ENCODE data around the gene ACRBP.

Gene ACRBP

GRCh38 chr12:6647083-6647604 lies at the start of gene ACRBP:
ACRBP (minus strand) TSS chr12:6647432; CDS start chr12:6647366, 66 bp downstream.
- DNase-seq = no peak

DNA sequence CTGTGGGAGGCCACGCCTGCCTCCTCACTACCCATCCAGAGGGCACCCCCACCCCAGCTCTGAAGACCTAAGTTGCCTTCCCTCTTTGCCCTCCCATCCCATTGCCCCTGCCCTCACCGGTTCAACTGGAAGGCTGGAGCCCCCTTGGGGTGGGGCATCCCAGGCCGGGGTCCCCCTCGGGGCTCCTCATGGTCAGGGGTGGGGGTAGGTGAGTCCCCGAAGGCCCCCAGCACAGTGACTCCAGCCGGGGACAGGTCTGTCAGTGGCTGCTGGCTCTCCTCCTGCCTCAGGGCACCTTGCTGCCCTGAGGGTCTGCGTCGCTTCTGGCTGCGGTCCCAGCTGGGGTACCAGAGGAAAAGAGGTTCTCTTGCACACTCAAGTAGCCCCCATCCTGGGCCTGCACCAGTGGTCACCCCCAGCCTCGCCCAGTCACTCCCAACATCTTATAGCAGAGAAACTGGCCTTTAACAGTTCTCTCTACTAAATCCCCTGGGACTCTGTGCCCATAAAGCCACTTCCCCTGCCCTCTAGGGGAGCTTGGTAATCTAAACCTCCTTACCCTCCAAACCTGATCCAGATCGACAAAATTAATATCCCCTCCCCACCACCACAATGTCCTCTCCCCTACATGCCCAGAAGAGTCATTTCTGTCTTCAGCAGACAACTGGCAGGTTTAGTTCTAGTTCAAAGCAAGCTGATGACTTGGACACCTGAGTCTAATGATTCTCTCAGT lies 48.2 kb upstream of the ACRBP start:
- no peak for DNase-seq

DNA sequence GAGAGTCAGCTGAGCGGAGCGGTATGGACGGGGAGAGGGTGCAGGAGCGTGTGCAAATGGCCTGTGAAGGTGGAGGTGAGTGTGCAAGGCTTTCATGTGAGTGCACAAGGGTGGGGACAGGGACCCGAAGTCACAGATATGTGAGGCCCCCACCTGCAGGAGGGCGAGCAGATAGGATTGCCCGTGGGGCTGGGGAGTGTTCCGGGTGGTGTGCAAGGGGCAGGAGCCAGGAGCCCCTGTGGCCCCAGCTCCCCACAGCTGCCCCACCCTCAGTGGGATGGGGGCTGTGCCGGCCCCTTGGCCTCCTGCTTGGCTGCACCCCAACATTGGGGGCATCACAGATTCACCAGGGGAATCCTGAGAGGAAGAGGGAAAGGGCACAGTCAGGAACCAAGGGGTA lies 47.5 kb upstream of the ACRBP start:
- no peak for DNase-seq

GRCh38 chr12:6693832-6694355 lies 46.7 kb upstream of the ACRBP start:
- no peak for DNase-seq

- DNase-seq = no peak
These were observed 45.7 kb upstream of the ACRBP start for GRCh38 chr12:6692888-6693287.

DNA sequence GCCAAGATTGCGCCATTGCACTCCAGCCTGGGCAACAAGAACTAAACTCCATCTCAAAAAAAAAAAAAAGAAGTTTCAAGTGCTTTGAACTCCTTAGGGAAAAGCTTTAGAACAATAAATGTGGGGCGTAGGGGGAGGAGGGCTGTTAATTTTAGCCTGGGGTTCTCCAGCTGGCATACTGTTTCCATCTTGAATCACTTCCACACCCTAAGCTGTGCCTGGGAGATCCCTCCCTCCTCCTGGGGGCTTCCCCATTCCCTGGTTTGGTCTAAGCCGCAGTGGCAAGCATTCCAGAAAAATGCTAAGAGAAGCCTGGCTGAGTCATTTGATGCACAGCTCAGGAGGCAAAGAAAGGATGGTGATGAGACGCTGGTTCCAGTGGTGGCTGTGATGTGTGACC lies 44.2 kb upstream of the ACRBP start:
- DNase-seq = peak; percentile 6

- DNase-seq = peak; percentile 100
These were observed 42.0 kb upstream of the ACRBP start, which contains the start of gene ZNF384 for GRCh38 chr12:6688999-6689882. ZNF384 (minus strand) TSS chr12:6689375; CDS start chr12:6679520, 9,855 bp downstream.

GRCh38 chr12:6688543-6688998 lies 41.3 kb upstream of the ACRBP start:
- DNase-seq = no peak

GRCh38 chr12:6685814-6686213 lies 38.6 kb upstream of the ACRBP start:
- no peak for DNase-seq

DNA sequence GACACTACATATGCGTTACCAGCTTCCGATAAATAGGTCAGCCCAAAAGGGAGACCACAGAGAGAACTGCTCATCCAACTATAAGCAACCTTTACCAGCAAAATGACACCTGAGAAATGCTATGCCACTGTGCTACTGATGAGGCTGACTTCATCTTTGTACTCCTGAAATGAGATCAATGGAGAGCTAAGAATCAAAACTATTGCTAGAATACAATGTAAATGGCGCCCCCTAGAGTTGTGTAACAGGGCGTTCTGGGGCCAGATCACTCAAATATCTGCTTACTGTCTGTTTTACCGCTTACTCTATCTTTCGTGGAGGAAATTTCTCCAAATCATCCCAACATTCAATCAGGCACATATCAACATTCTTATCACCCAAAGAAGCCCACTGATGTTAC lies 37.4 kb upstream of the ACRBP start:
- DNase-seq = no peak

DNA sequence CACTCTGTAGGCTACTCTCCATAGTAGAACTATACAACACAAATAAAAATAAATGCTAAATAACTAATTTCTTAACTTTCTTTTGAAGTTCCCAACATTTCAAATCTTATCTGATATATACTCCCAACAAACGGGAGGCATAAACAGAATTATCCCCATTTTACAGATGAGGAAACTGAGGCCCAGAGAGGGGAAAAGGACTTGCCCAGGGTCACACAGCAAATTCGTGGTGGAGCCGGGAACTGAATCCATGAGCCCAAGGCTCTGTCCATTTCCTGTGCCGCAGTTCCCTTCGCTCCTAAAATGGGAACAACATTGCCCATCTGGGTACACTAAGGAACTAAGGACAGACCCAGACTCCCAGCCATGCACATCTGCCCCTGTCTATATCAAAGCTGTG lies 29.7 kb upstream of the ACRBP start:
- no peak for DNase-seq

DNA sequence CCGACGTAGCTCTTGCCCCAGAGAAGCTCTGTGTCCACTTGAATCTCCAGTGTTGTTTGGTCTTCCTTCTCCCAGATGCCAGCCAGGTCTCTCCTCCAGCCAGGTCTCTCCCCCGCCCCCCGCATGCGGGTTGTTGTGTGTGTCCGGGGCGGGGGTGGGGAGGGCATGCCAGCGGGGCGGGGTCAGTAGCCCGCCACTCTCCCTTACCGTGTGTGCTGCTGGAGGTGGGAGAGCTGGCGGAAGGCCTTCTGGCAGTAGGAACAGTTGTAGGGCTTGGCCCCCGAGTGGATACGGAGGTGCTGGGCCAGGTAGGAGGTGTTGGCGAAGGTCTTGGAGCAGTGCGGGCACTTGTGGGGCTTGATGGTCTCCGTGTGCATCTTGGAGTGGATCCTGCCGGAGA lies 24.9 kb upstream of the ACRBP start:
- no peak for DNase-seq

DNA sequence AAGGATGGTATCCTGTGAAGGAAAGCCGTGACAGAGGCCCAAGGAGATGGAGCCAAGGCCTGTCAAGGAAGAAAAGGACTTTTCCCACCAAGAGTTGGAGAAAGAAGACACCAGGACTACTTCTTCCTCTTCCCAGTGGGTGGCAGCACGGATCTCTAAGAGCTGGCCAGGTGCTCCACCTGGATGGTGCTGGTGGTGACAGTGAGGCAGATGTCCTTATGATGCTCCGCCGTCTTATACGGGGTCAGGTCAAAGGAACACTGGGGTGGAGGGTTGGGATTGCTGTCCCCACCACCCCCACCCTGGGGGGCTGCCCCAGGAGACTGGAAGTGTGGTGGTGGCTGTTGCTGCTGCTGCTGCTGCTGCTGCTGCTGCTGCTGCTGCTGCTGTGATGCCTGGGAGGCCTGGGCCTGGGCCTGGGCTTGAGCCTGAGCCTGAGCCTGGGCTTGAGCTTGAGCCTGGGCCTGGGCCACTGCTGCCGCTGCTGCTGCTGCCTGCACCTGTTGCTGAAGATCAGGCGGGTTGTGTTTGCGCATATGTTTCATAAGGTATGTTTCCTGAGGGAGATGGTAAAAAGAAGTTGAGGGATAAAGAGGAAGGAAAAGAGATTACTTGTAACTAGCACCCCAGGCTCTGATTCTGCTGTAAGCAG lies 20.5 kb upstream of the ACRBP start:
- no peak for DNase-seq

GRCh38 chr12:6666211-6666610 lies 19.0 kb upstream of the ACRBP start:
- no peak for DNase-seq

- no peak for DNase-seq
These were observed 17.7 kb upstream of the ACRBP start for GRCh38 chr12:6664902-6665301.

GRCh38 chr12:6662906-6663742 lies 15.9 kb upstream of the ACRBP start, which contains the start of gene ING4:
ING4 (minus strand) TSS chr12:6663119; CDS start chr12:6663101, 18 bp downstream.
- peak; percentile 99 for DNase-seq

GRCh38 chr12:6662602-6662905 lies 15.3 kb upstream of the ACRBP start:
- no peak for DNase-seq

GRCh38 chr12:6653987-6654386 lies 6.8 kb upstream of the ACRBP start:
- DNase-seq = no peak

DNA sequence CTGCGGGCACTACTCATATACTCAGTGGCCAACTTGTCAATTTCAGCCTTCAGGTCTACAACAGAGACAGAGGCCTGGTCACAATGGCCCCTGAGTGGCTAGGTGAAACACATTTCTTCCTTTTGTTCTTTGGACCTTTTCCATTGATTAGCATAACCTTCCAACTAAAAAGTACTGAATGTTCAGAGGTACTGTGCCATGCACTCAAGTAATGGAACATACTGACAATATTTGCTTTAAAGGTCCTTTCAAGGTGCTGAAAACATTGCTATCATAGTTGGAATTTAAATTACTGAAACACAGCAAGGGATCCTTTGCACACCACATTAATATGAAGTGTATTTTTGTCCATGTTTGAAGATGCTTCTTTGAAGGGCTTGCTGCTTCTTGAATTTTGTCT lies 6.1 kb upstream of the ACRBP start:
- DNase-seq = no peak

- DNase-seq = no peak
These were observed 5.2 kb upstream of the ACRBP start for GRCh38 chr12:6652391-6652790.

- no peak for DNase-seq
These were observed 3.6 kb upstream of the ACRBP start for GRCh38 chr12:6650832-6651231.
